ENCODE measurements around the gene KTN1. TPM values are rescaled to one million over a fixed set of nuclear protein-coding genes. Genes with fewer than 3 reads are reported as not detected.

Gene KTN1
- total RNA-seq, 1 donor = 167 TPM

- no peak for TF ChIP-seq CTCF (IDR thresholded peaks at IDR 0.05; ENCODE audit: insufficient read depth, low read depth, low read length)
- DNase-seq (ENCODE audit: low read depth) = no peak
- H3K4me3 ChIP-seq (ENCODE audit: low read depth, low read length) = no peak overlapping the region
Measured at GRCh38 chr14:55592436-55592835, 12.4 kb downstream of the KTN1 start.

- peak; percentile 40 for DNase-seq (ENCODE audit: low read depth)
- no peak overlapping the region for H3K4me3 ChIP-seq (ENCODE audit: low read depth, low read length)
- no peak for TF ChIP-seq CTCF (IDR thresholded peaks at IDR 0.05; ENCODE audit: insufficient read depth, low read depth, low read length)
Measured at GRCh38 chr14:55593698-55594097, 13.7 kb downstream of the KTN1 start.

- DNase-seq (ENCODE audit: low read depth) = peak; percentile 67
- no peak overlapping the region for H3K4me3 ChIP-seq (ENCODE audit: low read depth, low read length)
- TF ChIP-seq CTCF (IDR thresholded peaks at IDR 0.05; ENCODE audit: insufficient read depth, low read depth, low read length) = no peak
Measured at GRCh38 chr14:55599250-55599879, 19.4 kb downstream of the KTN1 start.

- TF ChIP-seq CTCF (IDR thresholded peaks at IDR 0.05; ENCODE audit: insufficient read depth, low read depth, low read length) = no peak
Measured at GRCh38 chr14:55600784-55601561, 21.0 kb downstream of the KTN1 start.

GRCh38 chr14:55603401-55603953 is 23.5 kb downstream of the KTN1 start:
- no peak for DNase-seq (ENCODE audit: low read depth)
- no peak overlapping the region for H3K4me3 ChIP-seq (ENCODE audit: low read depth, low read length)
- no peak for TF ChIP-seq CTCF (IDR thresholded peaks at IDR 0.05; ENCODE audit: insufficient read depth, low read depth, low read length)

More at GRCh38 chr14:55600784-55601561, 21.0 kb downstream of the KTN1 start:
- DNase-seq (ENCODE audit: low read depth) = peak; percentile 68
- no peak overlapping the region for H3K4me3 ChIP-seq (ENCODE audit: low read depth, low read length)

- TF ChIP-seq CTCF (IDR thresholded peaks at IDR 0.05; ENCODE audit: insufficient read depth, low read depth, low read length) = no peak
- H3K4me3 ChIP-seq (ENCODE audit: low read depth, low read length) = no peak overlapping the region
Measured at GRCh38 chr14:55604488-55604887, 24.5 kb downstream of the KTN1 start.

More at GRCh38 chr14:55604488-55604887, 24.5 kb downstream of the KTN1 start:
- no peak for DNase-seq (ENCODE audit: low read depth)

Data from fibroblast of villous mesenchyme (primary cell).